H1 (cell line): Measurements from ENCODE around the gene PHACTR1. TPM values are rescaled to one million over a fixed set of nuclear protein-coding genes. Genes with fewer than 3 reads are reported as not detected.

Source experiments
- CTCF ChIA-PET: fragments of 300-600 bp; sonication (Branson Sonifier 250); formaldehyde crosslinking; loops from one replicate; lab custom pipeline; 2021; ENCODE audit not compliant: partially characterized antibody; lab: Charles Lee
- POLR2A ChIA-PET: fragments of 300-600 bp; sonication (Branson Sonifier 250); formaldehyde crosslinking; loops from one replicate; lab custom pipeline; 2021; ENCODE audit warnings: inconsistent platforms; ENCODE audit not compliant: partially characterized antibody; lab: Charles Lee
- DNase-seq, 2 experiments: peaks; one replicate each; pipeline versions ENCODE4 v3.0.0 to v3.0.0-alpha.2; 2010 to 2022; ENCODE audit warnings: low spot score in 2 of 2, low read depth in 1 of 2, mixed read lengths in 1 of 2
- FAIRE-seq: peaks from 2 replicates; lab custom pipeline; 2011; peaks lifted over from hg19 to GRCh38; lab: Jason Lieb, UNC
- H2AFZ ChIP-seq: 2 replicates; pipeline ENCODE4 v1.8.1; 2012; ENCODE audit warnings: low read length, inconsistent platforms
- H2AK5ac ChIP-seq: 2 replicates; pipeline ENCODE4 v1.6.1; 2013; ENCODE audit warnings: low read depth, low read length
- H2BK120ac ChIP-seq: replicated peaks from 2 replicates; pipeline ENCODE3; 2013; ENCODE audit warnings: low read depth, low read length, inconsistent platforms
- H2BK12ac ChIP-seq: 2 replicates; pipeline ENCODE4 v1.6.1; 2013; ENCODE audit warnings: low read depth, low read length
- H2BK15ac ChIP-seq: 2 replicates; pipeline ENCODE4 v1.6.1; 2013; ENCODE audit warnings: low read length
- H2BK20ac ChIP-seq: 2 replicates; pipeline ENCODE4 v1.6.1; 2013; ENCODE audit warnings: low read length
- H2BK5ac ChIP-seq: 2 replicates; pipeline ENCODE4 v1.6.1; 2013; ENCODE audit warnings: low read depth, low read length
- H3K14ac ChIP-seq: 2 replicates; pipeline ENCODE4 v1.6.1; 2013; ENCODE audit warnings: inconsistent platforms; ENCODE audit not compliant: insufficient read length
- H3K18ac ChIP-seq: 2 replicates; pipeline ENCODE4 v1.6.1; 2013; ENCODE audit warnings: low read length; ENCODE audit errors: extremely low read depth
- H3K23ac ChIP-seq: 2 replicates; pipeline ENCODE4 v1.6.1; 2013; ENCODE audit warnings: inconsistent platforms; ENCODE audit not compliant: insufficient read length
- H3K23me2 ChIP-seq: 2 replicates; pipeline ENCODE4 v1.6.1; 2013; ENCODE audit warnings: low read depth, low read length
- H3K27ac ChIP-seq: 2 replicates; pipeline ENCODE4 v1.6.1; 2011; ENCODE audit warnings: low read depth, low read length, inconsistent platforms
- H3K27me3 ChIP-seq, 4 experiments: replicated peaks in 1 of 4; 1 replicate in 1 of 4; 2 replicates in 3 of 4; pipeline versions ENCODE4 v1.6.1 to v1.8.1; 2011 to 2013; ENCODE audit warnings: low read length in 3 of 4, mild to moderate bottlenecking in 3 of 4, inconsistent platforms in 2 of 4, mixed read lengths in 2 of 4, moderate library complexity in 1 of 4; ENCODE audit not compliant: control insufficient read depth in 3 of 4, insufficient read depth in 3 of 4; ENCODE audit errors: extremely low read depth in 1 of 4
- H3K36me3 ChIP-seq, 4 experiments: 2 replicates each; pipeline versions ENCODE4 v1.6.1 to v1.8.1; 2011 to 2013; ENCODE audit warnings: mild to moderate bottlenecking in 4 of 4, low read length in 3 of 4, moderate library complexity in 2 of 4, control low read depth in 1 of 4, inconsistent platforms in 1 of 4; ENCODE audit not compliant: insufficient read depth in 4 of 4, control insufficient read depth in 2 of 4
- H3K4ac ChIP-seq: replicated peaks from 2 replicates; pipeline ENCODE3; 2013; ENCODE audit warnings: low read length, low read depth, mixed read lengths, inconsistent platforms; ENCODE audit not compliant: insufficient read length
- H3K4me1 ChIP-seq, 4 experiments: replicated peaks in 1 of 4; 1 replicate in 1 of 4; 2 replicates in 3 of 4; pipeline versions ENCODE4 v1.6.1 to v1.8.1; 2011 to 2013; ENCODE audit warnings: low read length in 3 of 4, inconsistent platforms in 2 of 4, mixed read lengths in 1 of 4; ENCODE audit not compliant: insufficient read depth in 4 of 4, control insufficient read depth in 3 of 4
- H3K4me2 ChIP-seq, 2 experiments: 2 replicates each; pipeline versions ENCODE4 v1.6.1 to v1.8.1; 2011 to 2013; ENCODE audit warnings: low read depth in 2 of 2, low read length in 2 of 2, control low read depth in 1 of 2, inconsistent platforms in 1 of 2, mild to moderate bottlenecking in 1 of 2; ENCODE audit not compliant: insufficient read depth in 1 of 2
- H3K4me3 ChIP-seq, 4 experiments: fragments of 200-600, 300-600 bp in 1 of 4; sonication (generic), shearing (Covaris generic), sonication (Bioruptor Twin) in 1 of 4; 2 replicates each; pipeline versions ENCODE4 v1.5.1 to v1.8.1; 2011 to 2016; ENCODE audit warnings: low read length in 4 of 4, low read depth in 3 of 4, control low read depth in 2 of 4, inconsistent platforms in 2 of 4, mild to moderate bottlenecking in 2 of 4, mixed read lengths in 1 of 4, moderate library complexity in 1 of 4; ENCODE audit not compliant: insufficient read depth in 2 of 4; ENCODE audit errors: extremely low read depth in 1 of 4
- H3K56ac ChIP-seq: replicated peaks from 2 replicates; pipeline ENCODE3; 2013; ENCODE audit warnings: low read depth, mild to moderate bottlenecking, mixed read lengths, low read length, inconsistent platforms; ENCODE audit not compliant: insufficient read length
- H3K79me1 ChIP-seq: 2 replicates; pipeline ENCODE4 v1.6.1; 2013; ENCODE audit warnings: low read depth, low read length, control low read depth
- H3K79me2 ChIP-seq, 2 experiments: 2 replicates each; pipeline versions ENCODE4 v1.6.1 to v1.8.1; 2012 to 2013; ENCODE audit warnings: low read length in 2 of 2, mild to moderate bottlenecking in 2 of 2, inconsistent platforms in 1 of 2; ENCODE audit not compliant: insufficient read depth in 2 of 2, control insufficient read depth in 1 of 2
- H3K9ac ChIP-seq, 4 experiments: replicated peaks in 1 of 4; 1 replicate in 1 of 4; 2 replicates in 3 of 4; pipeline versions ENCODE4 v1.6.1 to v1.8.1; 2011 to 2013; ENCODE audit warnings: low read depth in 3 of 4, low read length in 3 of 4, control low read depth in 2 of 4, mild to moderate bottlenecking in 2 of 4, moderate library complexity in 2 of 4, inconsistent platforms in 1 of 4; ENCODE audit errors: extremely low read depth in 1 of 4
- H3K9me3 ChIP-seq, 2 experiments: 2 replicates each; pipeline versions ENCODE4 v1.6.1 to v1.8.1; 2012 to 2013; ENCODE audit warnings: mild to moderate bottlenecking in 2 of 2, moderate library complexity in 2 of 2, control low read depth in 1 of 2, inconsistent platforms in 1 of 2, low read depth in 1 of 2, low read length in 1 of 2, mixed read lengths in 1 of 2; ENCODE audit not compliant: insufficient read depth in 2 of 2
- H4K20me1 ChIP-seq, 2 experiments: replicated peaks in 1 of 2; 2 replicates each; pipeline versions ENCODE3 to v1.8.1; 2011 to 2013; ENCODE audit warnings: inconsistent platforms in 2 of 2, low read length in 2 of 2, mild to moderate bottlenecking in 1 of 2; ENCODE audit not compliant: insufficient read depth in 2 of 2, control insufficient read depth in 1 of 2
- H4K5ac ChIP-seq: 2 replicates; pipeline ENCODE4 v1.6.1; 2013; ENCODE audit warnings: low read length, low read depth, mixed read lengths, inconsistent platforms; ENCODE audit not compliant: insufficient read length
- H4K8ac ChIP-seq: 2 replicates; pipeline ENCODE4 v1.8.0; 2013; ENCODE audit warnings: mild to moderate bottlenecking, moderate library complexity, low read length, inconsistent platforms; ENCODE audit not compliant: insufficient read depth; ENCODE audit errors: extremely low read depth
- H4K91ac ChIP-seq: replicated peaks from 2 replicates; pipeline ENCODE3; 2013; ENCODE audit warnings: low read length, mixed read lengths, inconsistent platforms; ENCODE audit not compliant: insufficient read length
- ATF2 ChIP-seq: IDR thresholded peaks from 2 replicates; pipeline ENCODE4 v1.6.1; 2012; ENCODE audit warnings: low read length, inconsistent platforms
- CTBP2 ChIP-seq: IDR thresholded peaks from 2 replicates; pipeline ENCODE4 v1.7.0; 2011; ENCODE audit warnings: borderline replicate concordance, mild to moderate bottlenecking, moderate library complexity, mixed read lengths, low read length; ENCODE audit not compliant: insufficient read depth, insufficient read length
- FOSL1 ChIP-seq: IDR thresholded peaks from 2 replicates; pipeline ENCODE4 v1.6.1; 2011; ENCODE audit warnings: mild to moderate bottlenecking, low read depth, low read length, moderate library complexity; ENCODE audit not compliant: insufficient read depth
- GABPA ChIP-seq: IDR thresholded peaks from 2 replicates; pipeline ENCODE4 v1.6.1; 2011; ENCODE audit warnings: mild to moderate bottlenecking, low read length, moderate library complexity, borderline replicate concordance; ENCODE audit not compliant: insufficient read depth
- HDAC2 ChIP-seq, 2 experiments: fragments of 300-600 bp in 1 of 2; sonication (generic) in 1 of 2; IDR thresholded peaks; 2 replicates each; pipeline ENCODE4 v1.6.1; 2011 to 2012; ENCODE audit warnings: low read depth in 2 of 2, low read length in 2 of 2, mild to moderate bottlenecking in 2 of 2, moderate library complexity in 2 of 2, borderline replicate concordance in 1 of 2, inconsistent platforms in 1 of 2
- NRF1 ChIP-seq: IDR thresholded peaks from 2 replicates; pipeline ENCODE4 v1.6.1; 2011; ENCODE audit warnings: mild to moderate bottlenecking, low read depth, low read length, improper control_type of control experiment
- SAP30 ChIP-seq: fragments of 300-600 bp; sonication (generic); IDR thresholded peaks from 2 replicates; pipeline ENCODE4 v1.7.1; 2012; ENCODE audit warnings: low read length, moderate library complexity, mild to moderate bottlenecking, inconsistent platforms; ENCODE audit not compliant: insufficient read depth, insufficient replicate concordance
- TEAD4 ChIP-seq: IDR thresholded peaks from 2 replicates; pipeline ENCODE4 v1.6.1; 2012; ENCODE audit warnings: low read depth, low read length, inconsistent platforms, mixed read lengths
- WGBS, 2 experiments: shearing (Covaris generic) in 1 of 2; methylation state at CpG; one replicate each; pipeline versions ENCODE4 v1.1.6 to v1.1.7; 2013 to 2015; ENCODE audit warnings: low lambda C conversion rate in 2 of 2, mixed read lengths in 2 of 2, inconsistent platforms in 1 of 2, low coverage in 1 of 2, missing lambda C conversion rate in 1 of 2; ENCODE audit not compliant: insufficient replicate concordance in 2 of 2, insufficient coverage in 1 of 2, insufficient read length in 1 of 2; ENCODE audit errors: extremely low coverage in 1 of 2, missing lambda C conversion rate in 1 of 2; 5-methylcytosine and 5-hydroxymethylcytosine counted together
- polyA plus RNA-seq, 7 experiments: library from polyadenylated mRNA; depleted of rRNA in 3 of 7; stranded (reverse) in 5 of 7; unstranded in 2 of 7; fragments of >200 nt in 5 of 7; fragments of 200-250 nt in 2 of 7; gene quantifications; 1 replicate in 5 of 7; 2 replicates in 1 of 7; 4 replicates in 1 of 7; pipeline versions ENCODE4 v1.2.1 to v1.2.3, GENCODE V29; 2011 to 2013; ENCODE audit warnings: missing spikeins in 2 of 7, mixed read lengths in 2 of 7
- total RNA-seq: library from RNA; stranded (reverse); fragmentation: NEBNext Ultra II Directional; extraction: Animal tissue kit (Norgen Biotek cat#: 25700); gene quantifications from 2 replicates; pipeline ENCODE4 v1.2.1, GENCODE V29; 2021
- TF ChIP-seq, protein P1 (sequence below): IDR thresholded peaks from 2 replicates; pipeline ENCODE4 v1.6.1; 2012; ENCODE audit warnings: inconsistent platforms

The PHACTR1 gene
- total and polyA plus RNA-seq, 2 of the 8 experiments (the other 6 are each of a cell fraction or from before 2014, with no cell fraction given), result 3.9 to 17.1 TPM

DNA sequence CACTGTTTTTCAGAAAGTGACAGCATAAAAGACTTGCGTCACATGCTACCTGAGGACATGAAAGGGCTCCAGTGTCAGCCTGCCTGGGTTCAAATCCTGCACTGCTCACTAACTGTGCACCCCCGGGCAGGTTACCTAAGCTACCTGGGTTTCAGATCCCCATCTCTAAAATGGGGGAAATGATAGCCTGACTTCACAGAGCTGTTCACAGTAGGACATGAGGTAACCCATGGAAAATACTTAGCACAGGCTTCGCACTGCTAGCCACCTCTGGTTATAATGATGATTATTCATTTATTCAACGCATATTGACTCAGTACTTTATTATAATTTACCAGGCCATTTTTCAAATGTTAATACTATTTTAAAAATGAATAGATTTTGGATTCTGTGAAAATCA is 588.7 kb downstream of the PHACTR1 start:
- Histone ChIP-seq H2BK12ac (no peak overlapping the region), H3K27ac (no peak overlapping the region), H3K56ac (no peak overlapping the region), H4K5ac (no peak overlapping the region), H3K79me1 (0 out of 2 replicates have a peak, but pooled peaks cover 1% of the 10 kb centered on the region), H4K20me1 (peaks cover 4 to 7% of the 10 kb centered on the region in 2 experiments), H3K23ac (no peak overlapping the region), H3K9me3 (no peaks in the 10 kb centered on the region), H3K79me2 (no peaks in the 10 kb centered on the region), H3K4ac (no peak overlapping the region), H2BK15ac (no peak overlapping the region), H2BK20ac (no peak overlapping the region), H2AFZ (no peak overlapping the region), H2AK5ac (no peak overlapping the region), H3K9ac (no peak overlapping the region), H3K4me1 (no peaks in the 10 kb centered on the region), H3K27me3 (no peaks in the 10 kb centered on the region), H3K4me2 (no peak overlapping the region), H3K23me2 (no peaks in the 10 kb centered on the region), H4K91ac (no peak overlapping the region), H3K4me3 (no peak overlapping the region), H3K36me3 (peaks cover 13 to 71% (median 53%) of the 10 kb centered on the region in 4 experiments), H3K14ac (no peak overlapping the region), H3K18ac (no peak overlapping the region), H2BK120ac (no peak overlapping the region), H2BK5ac (no peak overlapping the region), H4K8ac (no peak overlapping the region)
- ChIA-PET POLR2A (interaction anchor here (0.6 to 0.9 kb wide), 2 partner anchors 17 to 256 kb away, joined by 4 read pairs; no protein-coding TSS in a partner anchor), CTCF (no interaction called here)
- TF ChIP-seq, protein P1, sequence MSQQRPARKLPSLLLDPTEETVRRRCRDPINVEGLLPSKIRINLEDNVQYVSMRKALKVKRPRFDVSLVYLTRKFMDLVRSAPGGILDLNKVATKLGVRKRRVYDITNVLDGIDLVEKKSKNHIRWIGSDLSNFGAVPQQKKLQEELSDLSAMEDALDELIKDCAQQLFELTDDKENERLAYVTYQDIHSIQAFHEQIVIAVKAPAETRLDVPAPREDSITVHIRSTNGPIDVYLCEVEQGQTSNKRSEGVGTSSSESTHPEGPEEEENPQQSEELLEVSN, result no peak
- TF ChIP-seq CTBP2 (no peak), NRF1 (no peak), GABPA (no peak), SAP30 (no peak), HDAC2 (IDR thresholded peaks at IDR 0.05; ENCODE audit: borderline replicate concordance in 1 of 2, low read depth in 2 of 2, low read length in 2 of 2) (no peak), TEAD4 (no peak), ATF2 (no peak), FOSL1 (no peak)
- WGBS, 2 experiments, result 86% methylated on average over 4 of the region's 4 CpGs; no CpG with 5 or more reads in 1 of the 2 experiments
- no peak for DNase-seq
- no peak for FAIRE-seq
